GM03348 (cell line): ENCODE data around the gene MAP3K10.
"Not testable (repeated sequence)": the region's sequence is repeated elsewhere in the genome, so short reads cannot be mapped to it uniquely, and the experiment has no call there.

Experiments
- DNase-seq: peaks from one replicate; pipeline ENCODE4 v3.0.0; 2012; ENCODE audit warnings: low spot score

The MAP3K10 gene

GRCh38 chr19:40217027-40217810 lies 26.0 kb downstream of the MAP3K10 start:
- peak; percentile 41 for DNase-seq

GRCh38 chr19:40217934-40218890 lies 27.0 kb downstream of the MAP3K10 start, which contains the start of gene TTC9B:
TSS of gene TTC9B (minus strand) at chr19:40218384. CDS start at chr19:40218381, 3 bp downstream.
- DNase-seq, result peak; percentile 74

DNA sequence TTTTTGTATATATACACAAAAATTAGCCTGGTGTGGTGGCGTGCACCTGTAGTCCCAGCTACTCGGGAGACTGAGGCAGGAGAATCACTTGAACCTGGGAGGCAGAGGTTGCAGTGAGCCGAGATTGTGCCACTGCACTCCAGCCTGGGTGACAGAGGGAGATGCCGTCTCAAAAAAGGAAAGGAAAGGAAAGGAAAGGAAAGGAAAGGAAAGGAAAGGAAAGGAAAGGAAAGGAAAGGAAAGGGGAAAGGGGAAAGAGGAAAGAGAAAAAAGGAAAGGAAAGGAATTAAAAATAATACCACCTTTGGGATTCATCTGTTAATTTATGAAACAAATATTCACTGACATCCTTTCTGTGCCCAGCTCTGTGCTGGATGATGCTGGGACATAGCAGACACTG lies 27.8 kb downstream of the MAP3K10 start:
- not testable (repeated sequence) for DNase-seq

- peak; percentile 45 for DNase-seq
These were observed 28.6 kb downstream of the MAP3K10 start for GRCh38 chr19:40219721-40220276.

DNA sequence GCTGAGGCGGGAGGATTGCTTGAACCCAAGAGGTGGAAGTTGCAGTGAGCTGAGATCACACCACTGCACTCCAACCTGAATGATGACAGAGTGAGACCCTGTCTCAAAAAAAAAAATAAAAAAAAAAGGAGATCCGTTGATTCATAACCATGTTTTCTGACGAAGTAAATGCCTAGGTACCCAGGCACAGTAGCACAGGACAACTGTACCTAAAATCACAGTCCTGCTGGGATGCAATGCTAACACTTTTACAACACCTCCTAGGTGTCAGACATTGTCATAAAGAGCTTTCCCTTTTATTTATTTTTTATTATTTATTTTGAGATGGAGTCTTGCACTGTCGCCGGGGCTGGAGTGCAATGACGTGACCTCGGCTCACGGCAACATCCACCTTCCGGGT lies 29.4 kb downstream of the MAP3K10 start:
- DNase-seq, result no peak

GRCh38 chr19:40221858-40222619 lies 30.8 kb downstream of the MAP3K10 start:
- DNase-seq, result peak; percentile 98

GRCh38 chr19:40223135-40223822 lies 32.1 kb downstream of the MAP3K10 start:
- DNase-seq, result no peak

- DNase-seq, result no peak
These were observed 33.3 kb downstream of the MAP3K10 start for GRCh38 chr19:40224342-40225150.

GRCh38 chr19:40225440-40226305 lies 34.4 kb downstream of the MAP3K10 start:
- peak; percentile 58 for DNase-seq

- no peak for DNase-seq
These were observed 37.1 kb downstream of the MAP3K10 start for GRCh38 chr19:40228346-40228745.

- no peak for DNase-seq
These were observed 37.6 kb downstream of the MAP3K10 start for GRCh38 chr19:40228863-40229262.

GRCh38 chr19:40229484-40229883 lies 38.3 kb downstream of the MAP3K10 start:
- peak; percentile 38 for DNase-seq

GRCh38 chr19:40229926-40230417 lies 38.7 kb downstream of the MAP3K10 start:
- DNase-seq, result no peak

GRCh38 chr19:40231057-40231456 lies 39.8 kb downstream of the MAP3K10 start:
- DNase-seq, result no peak

- peak; percentile 41 for DNase-seq
These were observed 40.6 kb downstream of the MAP3K10 start for GRCh38 chr19:40231544-40232424.

- no peak for DNase-seq
These were observed 41.3 kb downstream of the MAP3K10 start for GRCh38 chr19:40232479-40232878.

- no peak for DNase-seq
These were observed 42.0 kb downstream of the MAP3K10 start for GRCh38 chr19:40232949-40233810.
